Measurements from ENCODE around the gene TNFRSF18.
A peak's percentile ranks its signal among the peaks of the same experiment; 100 is the strongest.

TNFRSF18 gene

DNA sequence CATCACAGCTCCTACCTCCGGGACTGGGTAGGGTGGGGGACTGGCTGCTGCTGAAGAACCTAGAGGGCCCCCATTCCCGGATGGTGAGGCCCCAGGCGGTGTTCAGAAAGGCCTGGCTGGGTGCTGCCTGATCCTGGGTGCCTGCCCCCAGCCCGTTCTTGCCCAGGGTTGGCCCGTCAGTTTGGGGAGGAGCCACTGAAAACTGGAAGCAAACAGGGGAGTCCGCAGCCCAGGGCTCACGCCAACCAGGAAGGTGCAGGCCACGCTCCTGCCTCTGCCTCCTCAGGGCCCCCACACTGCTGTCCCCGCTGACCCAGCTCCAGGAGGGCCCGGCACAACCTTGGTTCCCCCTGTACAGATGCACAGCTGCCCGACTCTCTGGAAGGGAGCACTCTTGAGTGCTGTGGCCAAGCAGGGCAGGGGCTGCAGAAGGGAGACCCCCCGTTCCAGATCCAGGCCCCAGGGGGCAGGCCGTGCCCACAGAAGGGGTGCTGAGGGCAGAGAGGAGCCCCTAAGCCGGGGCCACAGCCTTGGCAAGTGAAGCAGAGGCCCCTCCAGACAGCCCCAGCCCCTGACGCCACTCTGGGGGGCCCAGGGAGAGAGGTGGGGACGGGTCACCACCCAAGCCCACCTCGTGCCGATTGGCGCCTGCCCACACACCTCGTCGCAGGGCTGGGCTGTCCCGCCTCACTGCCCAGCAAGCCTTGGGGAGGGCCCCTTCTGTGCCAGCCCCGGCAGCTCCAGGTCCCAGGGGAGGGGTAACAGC lies 34.6 kb upstream of the TNFRSF18 start:
- DNase-seq (ENCODE audit: low spot score) = no peak

DNA sequence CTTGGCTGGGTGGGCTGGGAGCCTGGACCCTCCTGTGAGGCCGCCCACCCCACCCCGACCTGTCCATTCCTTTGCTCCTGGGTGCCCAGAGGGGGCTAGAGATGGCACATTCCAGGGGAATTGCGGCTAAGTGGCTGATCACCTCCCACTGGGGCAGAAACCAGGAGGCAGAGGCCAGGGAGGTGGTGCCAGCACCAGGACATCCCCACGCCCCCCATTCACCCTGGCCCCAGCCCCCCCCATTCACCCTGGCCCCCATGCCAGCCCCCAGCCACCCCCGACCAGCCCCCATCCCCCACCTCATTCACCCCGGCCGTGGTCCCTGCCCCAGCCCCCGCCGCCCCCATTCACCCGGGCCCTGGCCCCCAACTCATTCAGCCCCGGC lies 33.9 kb upstream of the TNFRSF18 start:
- DNase-seq (ENCODE audit: low spot score) = no peak

DNA sequence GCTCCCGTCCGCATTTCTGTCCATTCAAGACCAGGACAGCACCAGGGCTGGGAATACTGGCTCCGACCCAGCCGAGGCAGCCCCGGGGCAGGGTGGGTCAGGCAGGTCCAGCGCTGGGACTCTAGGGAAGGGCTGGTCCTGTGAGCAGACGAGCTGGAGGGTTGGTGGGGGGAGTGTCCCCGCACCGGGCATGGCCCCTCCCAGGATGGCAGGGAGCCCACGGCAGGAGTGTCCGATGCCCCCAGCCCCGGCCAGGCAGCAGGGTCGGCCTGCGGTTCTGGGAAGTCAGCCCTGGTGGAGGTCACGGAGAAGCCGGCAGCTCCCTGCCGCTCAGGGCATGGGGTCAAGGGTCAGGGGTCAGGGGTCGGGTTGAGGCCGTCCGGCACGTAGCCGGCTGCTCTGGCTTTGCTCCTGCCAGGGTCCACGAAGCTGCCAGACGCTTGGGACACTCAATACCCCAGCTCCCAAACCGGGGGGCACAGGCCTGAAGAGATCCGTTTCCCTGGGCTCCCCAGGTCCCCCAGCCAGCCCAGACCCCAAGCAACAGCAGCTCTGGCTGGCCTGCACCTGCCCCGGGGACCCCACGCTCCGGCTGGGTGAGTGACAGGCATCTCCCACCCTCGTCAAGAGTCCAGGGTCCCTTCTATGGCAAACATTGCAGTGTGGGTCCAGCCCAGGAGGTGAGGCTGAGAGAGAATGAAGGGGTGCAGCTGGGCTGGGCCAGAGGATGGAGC lies 33.4 kb upstream of the TNFRSF18 start:
- DNase-seq (ENCODE audit: low spot score) = no peak

DNA sequence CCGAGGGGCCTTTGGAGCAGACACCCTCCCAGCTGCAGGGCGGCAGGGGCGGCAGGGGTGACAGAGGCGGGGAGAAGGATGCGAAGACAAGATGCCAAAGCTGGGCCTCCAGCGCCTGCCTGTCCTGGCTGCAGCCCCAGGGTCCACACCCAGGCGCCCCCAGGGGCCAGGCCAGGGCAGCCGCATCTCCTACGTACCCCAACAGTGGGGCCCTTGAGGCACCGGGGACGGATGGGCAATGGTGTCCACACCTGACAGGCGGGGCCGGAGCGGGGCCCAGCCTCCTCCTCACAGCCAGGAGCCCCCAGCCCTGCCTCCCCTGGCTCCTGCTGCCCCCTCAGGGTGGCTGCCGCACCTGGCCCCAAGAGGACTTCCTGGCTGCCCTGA lies 32.8 kb upstream of the TNFRSF18 start:
- DNase-seq (ENCODE audit: low spot score) = no peak

DNA sequence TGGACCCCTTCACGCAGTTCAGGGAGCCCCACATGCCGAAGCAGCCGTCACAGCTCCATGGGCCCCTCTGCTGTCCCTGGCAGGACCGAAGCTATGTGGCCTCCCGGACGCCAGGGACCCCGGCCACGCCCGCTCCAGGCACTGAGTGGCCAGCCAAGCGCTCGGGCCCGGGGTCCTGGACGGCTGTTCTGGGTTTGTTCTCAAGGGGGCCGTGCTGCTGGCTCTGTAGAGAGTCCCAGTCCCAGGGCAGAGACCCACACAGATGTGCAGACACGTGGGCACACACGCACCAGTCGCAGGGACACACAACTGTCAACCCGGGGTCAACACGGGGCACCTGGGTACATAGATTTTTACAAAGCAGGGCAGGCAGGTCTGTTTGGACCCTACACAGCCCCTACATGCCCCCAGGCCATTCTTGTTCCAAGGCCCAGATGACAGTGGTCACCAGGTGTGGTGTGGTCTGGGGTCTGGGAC lies 32.3 kb upstream of the TNFRSF18 start:
- no peak for DNase-seq (ENCODE audit: low spot score)

DNA sequence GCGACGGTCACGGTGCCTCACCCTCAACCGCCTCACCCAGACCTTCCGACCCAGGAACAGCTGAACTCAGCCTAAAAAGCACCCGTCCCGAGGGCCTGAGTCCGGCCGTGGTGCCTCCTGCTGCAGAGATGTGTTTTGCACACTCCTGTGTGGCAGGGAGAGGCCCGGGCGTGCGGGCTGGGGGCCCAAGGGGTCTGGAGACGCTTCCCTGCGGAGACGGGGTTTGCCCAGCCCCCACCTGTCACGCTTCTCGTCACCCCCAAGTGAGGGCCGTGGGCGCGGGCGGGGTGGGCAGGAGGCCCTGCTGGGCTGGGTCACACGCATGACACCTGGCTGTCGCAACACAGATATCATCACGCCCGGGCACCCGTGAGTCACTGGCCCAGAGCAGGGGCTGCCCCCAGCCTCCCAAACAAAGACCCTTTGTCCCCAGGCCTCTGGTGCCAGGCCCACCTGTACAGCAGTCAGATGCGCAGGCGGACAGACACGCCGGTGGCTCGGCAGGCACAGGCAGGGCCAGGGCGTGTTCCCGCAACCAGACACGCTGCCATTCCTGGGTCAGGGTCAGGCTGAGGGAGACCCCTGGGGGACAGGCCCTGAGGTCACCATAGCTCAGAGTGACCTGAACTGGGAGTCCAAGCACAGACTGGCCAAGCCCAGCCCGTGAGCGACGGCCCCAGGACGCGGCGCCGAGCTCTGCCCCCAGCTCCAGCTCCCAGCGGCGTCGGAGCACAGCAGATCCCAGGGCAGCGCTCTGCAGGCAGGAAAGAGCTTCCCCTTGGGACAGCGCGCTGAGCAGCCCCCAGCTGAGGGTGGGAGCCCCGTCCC lies 31.7 kb upstream of the TNFRSF18 start:
- DNase-seq (ENCODE audit: low spot score) = no peak

DNA sequence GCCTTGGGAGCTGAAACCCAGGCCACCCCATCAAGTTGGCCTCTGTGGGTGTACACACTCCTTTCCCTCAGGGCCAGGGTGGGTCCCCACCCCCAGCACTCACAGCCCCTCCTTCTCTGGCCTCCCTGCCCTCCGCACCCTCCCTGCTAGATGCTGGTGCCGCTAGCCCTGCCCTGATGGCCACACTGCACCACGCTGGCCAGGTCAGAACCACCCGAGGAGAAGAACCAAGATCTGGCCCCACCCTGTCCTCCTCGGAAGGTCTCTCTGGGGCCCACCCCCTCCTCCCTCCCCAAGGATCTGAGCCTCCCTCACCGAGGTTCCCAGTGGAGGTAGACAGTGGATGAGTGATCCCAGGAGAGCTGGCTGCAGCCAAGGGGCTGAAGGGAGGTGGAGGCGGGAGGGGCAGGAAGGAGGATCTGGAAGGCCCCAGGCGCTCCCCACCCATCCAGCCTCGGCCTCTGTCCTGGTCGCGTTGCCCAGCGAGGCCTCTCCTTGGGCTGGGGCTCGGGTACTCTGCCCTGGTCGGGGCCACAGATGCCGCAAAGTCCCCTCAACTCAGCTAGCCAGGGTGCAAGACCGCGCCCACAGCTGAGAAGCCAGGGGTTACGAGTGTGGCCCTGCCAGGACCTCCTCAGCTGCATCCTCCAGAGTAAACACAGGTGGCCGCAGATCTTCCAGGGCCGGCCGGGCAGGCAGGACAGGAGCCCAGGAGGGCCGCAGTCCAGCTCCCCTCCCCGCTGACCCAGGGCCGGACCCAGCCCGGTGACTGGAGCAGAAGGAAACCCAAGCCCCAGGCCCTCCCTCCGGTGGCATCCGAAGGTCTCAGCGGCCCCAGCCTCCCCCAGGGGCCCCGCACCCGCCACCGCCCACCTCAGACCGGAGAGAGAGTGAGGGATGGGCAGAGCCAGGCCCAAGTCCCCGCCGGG lies 30.8 kb upstream of the TNFRSF18 start:
- DNase-seq (ENCODE audit: low spot score) = no peak

DNA sequence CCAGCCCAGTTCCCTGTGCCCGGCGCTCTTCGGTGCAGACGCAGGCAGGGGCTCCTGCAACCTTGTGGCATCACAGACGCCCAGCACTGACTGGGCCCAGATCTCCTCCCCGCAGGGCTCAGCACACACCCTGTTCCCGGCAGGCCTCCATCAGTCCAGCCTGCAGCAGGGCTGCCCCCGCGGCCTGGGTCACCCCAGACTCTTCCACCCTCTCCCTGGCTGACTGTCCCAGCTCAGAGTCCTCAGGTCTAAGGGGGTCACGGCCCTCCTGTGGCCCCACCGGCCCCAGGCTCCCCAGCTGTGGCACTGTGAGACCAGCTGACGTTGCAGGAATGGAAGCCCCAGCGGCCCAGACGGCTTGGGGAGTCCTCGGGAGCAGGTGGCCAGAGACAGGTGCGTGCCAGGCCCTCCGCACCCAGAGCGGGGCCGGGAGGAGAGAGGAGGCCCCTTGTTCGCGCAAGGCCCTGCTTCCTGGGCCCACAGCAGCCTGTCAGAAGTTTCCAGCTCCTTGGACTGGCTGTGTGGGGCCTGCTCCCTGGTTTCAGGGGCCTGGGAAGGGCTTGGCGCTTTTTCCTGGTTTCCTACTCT lies 29.9 kb upstream of the TNFRSF18 start:
- DNase-seq (ENCODE audit: low spot score) = no peak

DNA sequence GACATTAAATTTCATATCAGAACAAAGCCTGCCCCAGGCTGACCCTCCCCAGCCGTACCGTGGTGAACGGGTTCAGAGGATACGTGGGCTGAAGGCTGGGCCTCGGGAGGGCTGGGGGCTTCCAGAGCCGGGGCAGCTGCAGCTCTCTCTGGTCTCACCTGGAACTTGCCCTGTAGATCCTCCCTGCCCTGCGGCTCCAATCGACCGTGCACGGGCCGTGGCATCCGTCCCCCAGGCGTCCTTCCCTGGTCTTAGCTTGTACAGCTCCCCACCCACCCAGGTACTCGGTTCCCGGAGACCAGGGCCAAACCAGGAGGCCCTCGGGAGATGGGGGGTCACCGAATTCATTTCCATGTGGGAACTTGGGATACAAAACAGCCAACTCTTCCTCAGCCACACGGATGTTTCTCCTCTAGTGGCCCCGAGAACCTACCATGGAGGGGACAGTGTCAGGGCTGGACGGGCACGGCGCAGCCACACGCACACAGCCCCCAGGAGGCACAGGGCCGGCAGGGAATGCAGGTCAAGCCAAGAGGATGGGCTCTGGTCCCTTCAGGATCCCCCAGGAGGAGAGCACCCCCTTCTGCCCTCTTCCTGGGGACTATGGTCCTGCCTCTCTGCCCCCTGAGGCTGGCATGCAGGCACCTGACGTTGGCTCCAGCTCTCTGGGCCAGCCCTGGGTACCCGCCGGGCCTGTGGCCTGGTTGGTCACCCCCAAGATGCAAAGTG lies 28.8 kb upstream of the TNFRSF18 start:
- DNase-seq (ENCODE audit: low spot score) = no peak

DNA sequence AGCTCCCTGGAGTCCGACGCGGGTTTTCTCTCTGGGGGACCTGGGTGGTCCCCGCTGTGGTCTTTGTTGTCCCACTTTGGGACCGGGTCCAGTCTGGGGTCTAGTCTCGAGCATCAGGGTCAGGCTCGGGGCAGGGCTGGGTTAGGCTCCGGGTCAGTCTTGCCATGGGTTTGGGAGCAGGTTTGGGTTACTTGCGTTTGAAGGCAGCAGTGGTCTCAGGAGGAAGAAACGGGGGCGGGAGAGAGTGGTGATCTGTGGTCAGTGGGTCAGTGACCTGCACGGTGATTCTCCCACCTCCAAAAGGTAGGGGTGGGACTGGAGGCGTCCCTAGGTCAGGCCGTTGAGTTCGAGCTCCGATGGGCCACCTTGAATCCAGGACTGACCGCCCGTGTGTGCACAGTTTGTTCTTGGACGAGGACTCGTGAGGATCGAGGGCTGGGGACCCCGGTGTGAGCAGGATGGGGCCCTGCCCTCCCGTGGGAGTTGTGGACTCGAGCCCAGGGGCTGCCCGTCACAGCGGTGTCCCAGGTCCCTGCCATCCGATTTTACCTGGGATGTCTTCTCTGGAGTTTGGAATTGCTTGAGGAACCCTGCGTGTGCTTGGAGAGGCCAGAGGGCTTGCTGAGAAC lies 27.9 kb upstream of the TNFRSF18 start:
- no peak for DNase-seq (ENCODE audit: low spot score)

DNA sequence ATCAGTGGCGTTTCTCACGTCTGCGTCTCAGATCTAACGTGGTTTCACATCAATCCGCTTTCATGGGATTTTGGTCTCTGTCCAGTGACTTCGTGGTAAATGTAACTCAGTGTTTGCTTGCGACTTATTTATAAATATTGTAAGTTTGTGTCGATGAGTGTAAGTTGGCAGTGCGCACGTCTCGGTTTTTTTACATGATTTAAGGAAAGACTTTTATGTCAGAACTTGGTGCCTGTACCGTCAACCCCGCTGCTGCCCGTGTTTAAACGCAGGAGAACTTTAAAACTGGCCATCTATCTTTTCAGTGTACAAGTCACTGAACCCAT lies 27.1 kb upstream of the TNFRSF18 start:
- no peak for DNase-seq (ENCODE audit: low spot score)

DNA sequence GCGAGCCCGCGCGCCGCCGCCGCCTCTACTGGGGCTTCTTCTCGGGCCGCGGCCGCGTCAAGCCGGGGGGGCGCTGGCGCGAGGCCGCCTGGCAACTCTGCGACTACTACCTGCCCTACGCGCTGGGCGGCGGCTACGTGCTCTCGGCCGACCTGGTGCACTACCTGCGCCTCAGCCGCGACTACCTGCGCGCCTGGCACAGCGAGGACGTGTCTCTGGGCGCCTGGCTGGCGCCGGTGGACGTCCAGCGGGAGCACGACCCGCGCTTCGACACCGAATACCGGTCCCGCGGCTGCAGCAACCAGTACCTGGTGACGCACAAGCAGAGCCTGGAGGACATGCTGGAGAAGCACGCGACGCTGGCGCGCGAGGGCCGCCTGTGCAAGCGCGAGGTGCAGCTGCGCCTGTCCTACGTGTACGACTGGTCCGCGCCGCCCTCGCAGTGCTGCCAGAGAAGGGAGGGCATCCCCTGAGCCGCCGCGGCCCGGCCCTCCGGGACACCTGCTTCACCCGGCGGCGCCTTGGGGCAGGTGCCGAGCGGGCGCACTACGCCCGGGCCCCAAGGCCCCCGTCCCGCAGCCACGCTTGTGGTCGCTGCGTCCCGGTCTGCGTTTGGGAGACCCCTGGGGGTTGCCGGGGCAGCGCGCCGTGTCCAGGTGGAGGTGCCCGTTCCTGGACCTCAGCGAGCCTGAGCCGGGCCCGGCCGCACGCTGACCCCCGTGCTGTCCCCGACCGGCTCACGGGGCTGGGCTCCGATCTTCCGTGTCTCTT lies 26.6 kb upstream of the TNFRSF18 start:
- DNase-seq (ENCODE audit: low spot score) = no peak

DNA sequence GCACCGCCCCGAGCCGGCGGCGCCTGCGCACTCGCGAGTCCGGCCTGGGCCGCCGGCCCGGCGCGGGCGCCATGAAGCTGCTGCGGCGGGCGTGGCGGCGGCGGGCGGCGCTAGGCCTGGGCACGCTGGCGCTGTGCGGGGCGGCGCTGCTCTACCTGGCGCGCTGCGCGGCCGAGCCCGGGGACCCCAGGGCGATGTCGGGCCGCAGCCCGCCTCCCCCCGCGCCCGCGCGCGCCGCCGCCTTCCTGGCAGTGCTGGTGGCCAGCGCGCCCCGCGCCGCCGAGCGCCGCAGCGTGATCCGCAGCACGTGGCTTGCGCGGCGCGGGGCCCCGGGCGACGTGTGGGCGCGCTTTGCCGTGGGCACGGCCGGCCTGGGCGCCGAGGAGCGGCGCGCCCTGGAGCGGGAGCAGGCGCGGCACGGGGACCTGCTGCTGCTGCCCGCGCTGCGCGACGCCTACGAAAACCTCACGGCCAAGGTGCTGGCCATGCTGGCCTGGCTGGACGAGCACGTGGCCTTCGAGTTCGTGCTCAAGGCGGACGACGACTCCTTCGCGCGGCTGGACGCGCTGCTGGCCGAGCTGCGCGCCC lies 25.9 kb upstream of the TNFRSF18 start, which contains the start of gene B3GALT6:
TSS of gene B3GALT6 (plus strand) at position 30 of the 588 bp plus-strand sequence. CDS start at position 72, 42 bp downstream.
- no peak for DNase-seq (ENCODE audit: low spot score)

DNA sequence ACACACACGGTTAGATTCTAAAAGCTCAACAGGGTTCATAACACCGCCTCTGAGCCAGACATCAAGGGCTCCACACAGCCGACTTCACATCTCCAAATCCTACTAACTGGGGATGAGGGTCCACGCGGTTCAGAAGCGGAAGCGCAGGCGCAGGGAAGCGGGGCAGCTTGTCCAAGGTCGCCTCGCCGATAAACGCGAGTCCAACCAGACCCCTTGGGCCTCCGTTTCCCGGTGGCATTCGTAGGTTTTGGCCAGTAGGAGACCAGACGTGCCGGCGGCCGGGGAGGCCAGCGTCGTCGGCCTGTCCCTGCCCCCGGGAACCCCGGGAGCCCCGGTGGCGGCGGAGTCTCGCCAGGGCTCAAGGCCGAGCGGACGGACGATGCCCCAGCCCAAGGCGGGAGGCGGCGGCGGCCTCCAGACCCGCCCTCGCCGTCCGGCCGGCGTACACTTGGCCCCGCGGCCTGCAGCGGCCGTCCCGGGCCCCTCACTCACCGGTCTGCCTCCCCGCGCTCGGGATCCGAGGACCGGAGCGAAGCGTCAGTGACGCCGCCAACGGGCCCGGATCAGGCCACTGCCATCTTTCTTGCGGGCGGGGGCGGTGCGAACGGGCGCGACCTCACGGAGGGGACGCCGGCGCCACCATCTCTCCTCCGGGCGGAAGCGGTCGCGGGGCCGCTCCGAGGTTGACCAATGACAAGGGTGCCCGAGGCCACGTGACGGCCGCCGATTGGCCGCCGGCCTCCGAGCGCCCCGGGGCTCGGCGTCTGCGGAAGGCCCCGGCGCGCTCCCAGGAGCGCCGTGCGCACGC lies 25.2 kb upstream of the TNFRSF18 start, which contains the start of gene SDF4:
TSS of gene SDF4 (minus strand) at position 602 of the 808 bp plus-strand sequence. CDS start 3,229 bp downstream, outside the sequence.
- DNase-seq (ENCODE audit: low spot score) = peak; percentile 90

DNA sequence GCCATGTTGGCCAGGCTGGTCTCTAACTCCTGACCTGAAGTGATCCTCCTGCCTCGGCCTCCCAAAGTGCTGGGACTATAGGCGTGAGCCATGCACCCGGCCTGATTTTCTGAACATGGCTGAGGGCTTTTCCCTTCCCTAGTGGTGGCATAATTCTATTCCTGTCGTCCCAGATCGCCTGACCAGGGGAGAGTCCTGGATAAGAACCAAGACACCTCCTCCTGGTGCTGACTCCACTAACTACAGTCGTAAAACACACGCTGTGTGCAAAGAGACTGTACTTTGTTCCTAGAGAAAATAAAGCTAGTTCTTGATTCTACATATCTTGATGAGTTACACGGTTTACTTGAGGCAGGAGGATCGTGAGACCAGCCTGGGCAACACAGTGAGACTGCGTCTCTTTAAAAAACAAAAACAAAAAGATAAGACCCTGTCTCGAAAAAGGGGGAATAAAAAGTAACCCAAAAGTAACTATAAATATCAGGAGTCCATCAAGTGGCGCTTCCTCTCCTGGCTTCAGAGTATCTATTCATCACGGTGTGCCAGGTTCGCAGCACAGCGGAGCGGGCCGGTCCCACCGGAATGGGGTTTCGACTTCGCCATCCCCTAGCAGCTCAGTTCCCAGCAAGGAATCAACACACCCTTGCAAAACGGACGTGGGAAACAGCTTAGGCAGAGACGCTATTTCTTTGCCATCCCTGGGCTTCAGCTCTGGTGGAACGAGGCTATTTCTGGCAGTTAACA lies 24.4 kb upstream of the TNFRSF18 start:
- DNase-seq (ENCODE audit: low spot score) = no peak

DNA sequence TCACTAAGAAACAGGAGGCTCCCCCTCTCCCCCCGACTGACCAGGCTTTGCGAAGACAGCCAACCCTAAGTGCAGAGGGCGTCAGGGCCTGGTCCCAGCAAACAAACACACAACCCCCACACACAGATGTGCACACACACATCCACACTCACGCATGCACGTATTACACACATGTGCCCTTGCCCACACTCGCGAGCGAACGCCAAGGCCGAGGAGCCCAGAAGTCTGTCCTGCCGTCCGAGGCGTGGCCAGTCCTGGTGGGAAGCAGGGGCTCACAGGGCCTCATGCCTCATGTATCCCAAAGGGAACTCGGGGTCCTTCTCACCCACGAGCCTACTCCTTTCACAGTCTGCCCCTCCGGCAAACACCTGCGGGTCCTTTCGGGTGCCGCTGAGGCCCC lies 23.4 kb upstream of the TNFRSF18 start:
- DNase-seq (ENCODE audit: low spot score) = no peak
